GM12878 (cell line): ENCODE results near the gene MARF1. TPM values are rescaled to one million over a fixed set of nuclear protein-coding genes. Genes with fewer than 3 reads are reported as not detected.

Experiments
- ATAC-seq: fragments of 200-7000 bp; cut with Tn5 transposase; 3 replicates; pipeline ENCODE4 v1.9.1; 2020; ENCODE audit warnings: mild to moderate bottlenecking, moderate library complexity
- BruUV-seq: library from RNA; stranded (reverse); fragments of 400-500 nt; replicated peaks from 2 replicates; lab custom pipeline; 2021; lab: Mats Ljungman, UMichigan
- CTCF ChIA-PET: fragments of 300-600 bp; sonication (Branson Sonifier 250); formaldehyde crosslinking; extraction: SDS; loops from one replicate; lab custom pipeline; 2021; ENCODE audit warnings: inconsistent platforms; lab: Yijun Ruan, JAX
- POLR2A ChIA-PET: fragments of 350-600 bp; formaldehyde crosslinking; extraction: SDS; loops from one replicate; lab custom pipeline; 2021; ENCODE audit warnings: inconsistent platforms; lab: Charles Lee
- RAD21 ChIA-PET: fragments of 300-600 bp; sonication (Branson Sonifier 250); formaldehyde crosslinking; loops from one replicate; lab custom pipeline; 2023; ENCODE audit warnings: antibody characterized with exemption; ENCODE audit not compliant: unreplicated experiment; lab: Charles Lee
- SMC1A ChIA-PET: fragments of 300-600 bp; sonication (Branson Sonifier 250); formaldehyde crosslinking; loops from one replicate; lab custom pipeline; 2023; ENCODE audit not compliant: unreplicated experiment, uncharacterized antibody; lab: Charles Lee
- DNase-seq: peaks from one replicate; pipeline ENCODE4 v3.0.0-alpha.2; 2011; ENCODE audit warnings: low read depth, low spot score
- FAIRE-seq: peaks from 3 replicates; lab custom pipeline; 2011; peaks lifted over from hg19 to GRCh38; lab: Jason Lieb, UNC
- H2AFZ ChIP-seq: 2 replicates; pipeline ENCODE4 v1.6.0; 2011; ENCODE audit warnings: low read depth, low read length, control low read depth; ENCODE audit not compliant: control insufficient read depth
- H3K27ac ChIP-seq: 2 replicates; pipeline ENCODE4 v1.5.1; 2011; ENCODE audit warnings: control low read depth; ENCODE audit not compliant: control insufficient read depth, insufficient read depth
- H3K27me3 ChIP-seq, 2 experiments: replicated peaks in 1 of 2; 2 replicates each; pipeline versions ENCODE4 v1.6.0 to v1.6.1; 2011; ENCODE audit warnings: low read length in 1 of 2; ENCODE audit not compliant: control insufficient read depth in 2 of 2, insufficient read depth in 2 of 2
- H3K36me3 ChIP-seq, 2 experiments: 2 replicates each; pipeline ENCODE4 v1.5.1; 2011; ENCODE audit warnings: low read length in 1 of 2; ENCODE audit not compliant: control insufficient read depth in 2 of 2, insufficient read depth in 2 of 2
- H3K4me1 ChIP-seq: 2 replicates; pipeline ENCODE4 v1.6.1; 2011; ENCODE audit warnings: mild to moderate bottlenecking, low read length, moderate library complexity, mixed read lengths; ENCODE audit not compliant: control insufficient read depth, insufficient read depth
- H3K4me2 ChIP-seq: 2 replicates; pipeline ENCODE4 v1.6.0; 2011; ENCODE audit warnings: control low read depth; ENCODE audit not compliant: control insufficient read depth, insufficient read depth
- H3K4me3 ChIP-seq: fragments of 200-600 bp; sonication (generic); 2 replicates; pipeline ENCODE4 v1.5.1; 2016
- H3K79me2 ChIP-seq: 2 replicates; pipeline ENCODE4 v1.6.0; 2011; ENCODE audit warnings: low read length; ENCODE audit not compliant: control insufficient read depth, insufficient read depth
- H3K9ac ChIP-seq: 2 replicates; pipeline ENCODE4 v1.8.0; 2011; ENCODE audit warnings: low read length, control low read depth, mixed read lengths; ENCODE audit not compliant: control insufficient read depth, insufficient read depth
- H3K9me3 ChIP-seq: replicated peaks from 3 replicates; pipeline ENCODE4 v1.5.1; 2011; ENCODE audit warnings: mild to moderate bottlenecking, low read length; ENCODE audit not compliant: control insufficient read depth, insufficient read depth
- H4K20me1 ChIP-seq: 2 replicates; pipeline ENCODE4 v1.6.0; 2011; ENCODE audit not compliant: control insufficient read depth, insufficient read depth
- CHD4 ChIP-seq: fragments of 200-600 bp; sonication (generic); IDR thresholded peaks from 2 replicates; pipeline ENCODE4 v1.6.1; 2016; ENCODE audit warnings: mild to moderate bottlenecking
- HDGF ChIP-seq: fragments of 450-650 bp; IDR thresholded peaks from 2 replicates; pipeline ENCODE4 v1.6.1; 2016; ENCODE audit warnings: antibody characterized with exemption
- KDM1A ChIP-seq: fragments of 200-600 bp; sonication (generic); IDR thresholded peaks from 2 replicates; pipeline ENCODE4 v1.6.1; 2016; ENCODE audit warnings: borderline replicate concordance
- NFYB ChIP-seq: IDR thresholded peaks from 2 replicates; pipeline ENCODE4 v1.6.1; 2011; ENCODE audit warnings: low read depth, mild to moderate bottlenecking, low read length, improper control_type of control experiment, moderate library complexity; ENCODE audit not compliant: insufficient read depth
- NR2C1 ChIP-seq: fragments of 450-650 bp; IDR thresholded peaks from 2 replicates; pipeline ENCODE4 v1.6.1; 2017; ENCODE audit warnings: antibody characterized with exemption, mild to moderate bottlenecking, moderate library complexity
- NR2C2 ChIP-seq: IDR thresholded peaks from 2 replicates; pipeline ENCODE4 v1.6.1; 2011; ENCODE audit warnings: borderline replicate concordance, low read depth; ENCODE audit not compliant: control insufficient read depth, insufficient read length
- NRF1 ChIP-seq: conservative IDR thresholded peaks from 2 replicates; pipeline ENCODE4 v1.6.1; 2011; ENCODE audit warnings: mild to moderate bottlenecking, low read depth, low read length, improper control_type of control experiment
- PAX5 ChIP-seq: IDR thresholded peaks from 2 replicates; pipeline ENCODE4 v1.6.1; 2011; ENCODE audit warnings: low read depth, low read length, borderline replicate concordance
- POLR2A ChIP-seq: IDR thresholded peaks from 2 replicates; pipeline ENCODE4 v1.6.1; 2011; ENCODE audit warnings: low read depth, mild to moderate bottlenecking, low read length
- RELA ChIP-seq: fragments of 450-650 bp; IDR thresholded peaks from 2 replicates; pipeline ENCODE4 v1.8.0; 2014; ENCODE audit warnings: borderline replicate concordance; ENCODE audit not compliant: partially characterized antibody
- SREBF1 ChIP-seq: IDR thresholded peaks from 2 replicates; pipeline ENCODE4 v1.6.1; 2012; ENCODE audit warnings: mild to moderate bottlenecking, low read length
- SUZ12 ChIP-seq: fragments of 200-600 bp; sonication (generic); IDR thresholded peaks from one replicate; pipeline ENCODE4 v1.6.1; 2018; ENCODE audit warnings: antibody characterized with exemption, mild to moderate bottlenecking; ENCODE audit not compliant: unreplicated experiment
- TARDBP ChIP-seq: IDR thresholded peaks from 2 replicates; pipeline ENCODE4 v1.6.1; 2016; ENCODE audit warnings: borderline replicate concordance
- TCF3 ChIP-seq: IDR thresholded peaks from 2 replicates; pipeline ENCODE4 v1.6.1; 2012; ENCODE audit warnings: low read depth, mild to moderate bottlenecking, low read length, borderline replicate concordance; ENCODE audit not compliant: insufficient read depth
- ZSCAN29 ChIP-seq: fragments of 450-650 bp; IDR thresholded peaks from 2 replicates; pipeline ENCODE4 v1.6.1; 2017; ENCODE audit warnings: mild to moderate bottlenecking, moderate library complexity
- WGBS: methylation state at CpG from one replicate; pipeline ENCODE4 v1.1.6; 2016; ENCODE audit warnings: low lambda C conversion rate; ENCODE audit not compliant: insufficient replicate concordance, insufficient coverage; ENCODE audit errors: missing lambda C conversion rate; 5-methylcytosine and 5-hydroxymethylcytosine counted together
- in situ Hi-C: fragments of 300-500 bp; cut with MboI; formaldehyde crosslinking; loops from 9 replicates; pipeline ENCODE4 v1.14.3; 2018; ENCODE audit warnings: mixed read lengths
- intact Hi-C: fragments of 100-400 bp; cut with micrococcal nuclease; formaldehyde crosslinking; loops from one replicate; pipeline ENCODE4 v1.14.2; 2022; ENCODE audit not compliant: unreplicated experiment
- polyA plus RNA-seq, 11 experiments: library from polyadenylated mRNA; depleted of rRNA in 4 of 11; unstranded in 6 of 11; stranded (reverse) in 5 of 11; fragments of >200 nt; fragmentation: Nextera tagmentation in 4 of 11; fragmentation: Illumina TruSeq in 1 of 11; extraction: Ambion mirVana in 4 of 11; extraction: Trizol in 1 of 11; gene quantifications; 1 replicate in 1 of 11; 2 replicates in 10 of 11; pipeline versions ENCODE4 v1.2.1 to v1.2.3, GENCODE V29; 2011 to 2016; ENCODE audit warnings: inconsistent platforms in 2 of 11, missing spikeins in 2 of 11, low read depth in 1 of 11
- total RNA-seq, 4 experiments: library from RNA; depleted of rRNA in 3 of 4; stranded (reverse); fragments of >200 nt in 3 of 4; fragmentation: Illumina TruSeq in 1 of 4; extraction: Trizol in 1 of 4; gene quantifications; 2 replicates each; pipeline versions ENCODE4 v1.2.1 to v1.2.3, GENCODE V29; 2013 to 2021
- TF ChIP-seq, protein P1 (sequence below): fragments of 450-650 bp; IDR thresholded peaks from 2 replicates; pipeline ENCODE4 v1.6.1; 2016; ENCODE audit warnings: mild to moderate bottlenecking
- TF ChIP-seq, protein P2 (sequence below): fragments of 450-650 bp; IDR thresholded peaks from 2 replicates; pipeline ENCODE4 v1.6.1; 2014; ENCODE audit warnings: mild to moderate bottlenecking
- TF ChIP-seq, protein P3 (sequence below): IDR thresholded peaks from 2 replicates; pipeline ENCODE4 v1.6.1; 2011; ENCODE audit warnings: low read depth, mild to moderate bottlenecking, low read length, moderate library complexity, borderline replicate concordance; ENCODE audit errors: extremely low read depth
- TF ChIP-seq, protein P4 (sequence below), 3 experiments: IDR thresholded peaks in 2 of 3; conservative IDR thresholded peaks in 1 of 3; 2 replicates each; pipeline ENCODE4 v1.5.1; 2011; ENCODE audit warnings: low read depth in 3 of 3, low read length in 3 of 3, mild to moderate bottlenecking in 3 of 3, control low read depth in 2 of 3, moderate library complexity in 2 of 3, inconsistent platforms in 1 of 3, mixed read lengths in 1 of 3; ENCODE audit not compliant: control insufficient read depth in 2 of 3, insufficient read depth in 1 of 3; ENCODE audit errors: extremely low read depth in 1 of 3

MARF1 gene
- total and polyA plus RNA-seq, 10 of the 15 experiments (the other 5 are each of a cell fraction or from before 2014, with no cell fraction given), result 4.5 to 40.1 (median 14.0) TPM

GRCh38 chr16:15642557-15643047, 352 bp downstream of the MARF1 start:
- FAIRE-seq (no peak), DNase-seq (peak; percentile 78), ATAC-seq (peak; percentile 74)
- BruUV-seq, result no TSS peak
- in situ Hi-C loops (loop anchor here (25.0 kb wide), 1 partner anchor 1005 kb away; the partner anchor contains the start of genes BFAR and PARN), intact Hi-C loops (loop anchor here (1.0 to 2.0 kb wide), 2 partner anchors 9 to 52 kb away; no protein-coding TSS in a partner anchor)
- ChIA-PET RAD21 (interaction anchor here (0.6 to 2.3 kb wide), 11 partner anchors 9 to 366 kb away, joined by 3 to 20 read pairs (median 3); no protein-coding TSS in a partner anchor), SMC1A (interaction anchor here (0.6 to 5.5 kb wide), 12 partner anchors 8 to 215 kb away, joined by 3 to 43 read pairs (median 4); no protein-coding TSS in a partner anchor), CTCF (interaction anchor here (0.6 to 3.5 kb wide), 10 partner anchors 9 to 1398 kb away, joined by 3 to 17 read pairs (median 6); no protein-coding TSS in a partner anchor), POLR2A (interaction anchor here (0.6 to 3.7 kb wide), 7 partner anchors 9 to 1818 kb away, joined by 3 to 29 read pairs (median 8); partner anchors contain the start of gene NDE1)
- Histone ChIP-seq H3K9me3 (no peaks in the 10 kb centered on the region), H3K36me3 (no peaks in the 10 kb centered on the region), H4K20me1 (no peaks in the 10 kb centered on the region), H3K79me2 (peaks cover 36% of the 10 kb centered on the region), H3K27ac (peak overlapping the region; percentile 75), H3K4me3 (peak overlapping the region; percentile 87), H2AFZ (peak overlapping the region; percentile 81), H3K27me3 (no peaks in the 10 kb centered on the region), H3K9ac (peak overlapping the region; percentile 67), H3K4me2 (peak overlapping the region; percentile 77), H3K4me1 (peaks cover 42% of the 10 kb centered on the region)
- under 1% methylated on average over 20 of the region's 23 CpGs for WGBS
- TF ChIP-seq TARDBP, result peak; percentile 54; the same call in 1 of the 2 replicates
- no peak for TF ChIP-seq RELA
- no peak for TF ChIP-seq HDGF
- TF ChIP-seq, protein P1, sequence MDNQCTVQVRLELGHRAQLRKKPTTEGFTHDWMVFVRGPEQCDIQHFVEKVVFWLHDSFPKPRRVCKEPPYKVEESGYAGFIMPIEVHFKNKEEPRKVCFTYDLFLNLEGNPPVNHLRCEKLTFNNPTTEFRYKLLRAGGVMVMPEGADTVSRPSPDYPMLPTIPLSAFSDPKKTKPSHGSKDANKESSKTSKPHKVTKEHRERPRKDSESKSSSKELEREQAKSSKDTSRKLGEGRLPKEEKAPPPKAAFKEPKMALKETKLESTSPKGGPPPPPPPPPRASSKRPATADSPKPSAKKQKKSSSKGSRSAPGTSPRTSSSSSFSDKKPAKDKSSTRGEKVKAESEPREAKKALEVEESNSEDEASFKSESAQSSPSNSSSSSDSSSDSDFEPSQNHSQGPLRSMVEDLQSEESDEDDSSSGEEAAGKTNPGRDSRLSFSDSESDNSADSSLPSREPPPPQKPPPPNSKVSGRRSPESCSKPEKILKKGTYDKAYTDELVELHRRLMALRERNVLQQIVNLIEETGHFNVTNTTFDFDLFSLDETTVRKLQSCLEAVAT, result no peak
- TF ChIP-seq, protein P2, sequence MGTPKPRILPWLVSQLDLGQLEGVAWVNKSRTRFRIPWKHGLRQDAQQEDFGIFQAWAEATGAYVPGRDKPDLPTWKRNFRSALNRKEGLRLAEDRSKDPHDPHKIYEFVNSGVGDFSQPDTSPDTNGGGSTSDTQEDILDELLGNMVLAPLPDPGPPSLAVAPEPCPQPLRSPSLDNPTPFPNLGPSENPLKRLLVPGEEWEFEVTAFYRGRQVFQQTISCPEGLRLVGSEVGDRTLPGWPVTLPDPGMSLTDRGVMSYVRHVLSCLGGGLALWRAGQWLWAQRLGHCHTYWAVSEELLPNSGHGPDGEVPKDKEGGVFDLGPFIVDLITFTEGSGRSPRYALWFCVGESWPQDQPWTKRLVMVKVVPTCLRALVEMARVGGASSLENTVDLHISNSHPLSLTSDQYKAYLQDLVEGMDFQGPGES, result no peak
- TF ChIP-seq NRF1, result no peak
- TF ChIP-seq TCF3, result no peak
- no peak for TF ChIP-seq SUZ12
- peak; percentile 49; the same call in 1 of the 2 replicates for TF ChIP-seq NR2C1
- no peak for TF ChIP-seq ZSCAN29
- no peak for TF ChIP-seq NR2C2
- TF ChIP-seq CHD4, result no peak
- no peak for TF ChIP-seq NFYB
- TF ChIP-seq POLR2A, result peak; percentile 71
- no peak for TF ChIP-seq KDM1A
- TF ChIP-seq PAX5, result 0 out of 2 replicates have a peak, but pooled peaks have one; percentile 7
- TF ChIP-seq, protein P3, sequence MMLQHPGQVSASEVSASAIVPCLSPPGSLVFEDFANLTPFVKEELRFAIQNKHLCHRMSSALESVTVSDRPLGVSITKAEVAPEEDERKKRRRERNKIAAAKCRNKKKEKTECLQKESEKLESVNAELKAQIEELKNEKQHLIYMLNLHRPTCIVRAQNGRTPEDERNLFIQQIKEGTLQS, result no peak
- TF ChIP-seq, protein P4, sequence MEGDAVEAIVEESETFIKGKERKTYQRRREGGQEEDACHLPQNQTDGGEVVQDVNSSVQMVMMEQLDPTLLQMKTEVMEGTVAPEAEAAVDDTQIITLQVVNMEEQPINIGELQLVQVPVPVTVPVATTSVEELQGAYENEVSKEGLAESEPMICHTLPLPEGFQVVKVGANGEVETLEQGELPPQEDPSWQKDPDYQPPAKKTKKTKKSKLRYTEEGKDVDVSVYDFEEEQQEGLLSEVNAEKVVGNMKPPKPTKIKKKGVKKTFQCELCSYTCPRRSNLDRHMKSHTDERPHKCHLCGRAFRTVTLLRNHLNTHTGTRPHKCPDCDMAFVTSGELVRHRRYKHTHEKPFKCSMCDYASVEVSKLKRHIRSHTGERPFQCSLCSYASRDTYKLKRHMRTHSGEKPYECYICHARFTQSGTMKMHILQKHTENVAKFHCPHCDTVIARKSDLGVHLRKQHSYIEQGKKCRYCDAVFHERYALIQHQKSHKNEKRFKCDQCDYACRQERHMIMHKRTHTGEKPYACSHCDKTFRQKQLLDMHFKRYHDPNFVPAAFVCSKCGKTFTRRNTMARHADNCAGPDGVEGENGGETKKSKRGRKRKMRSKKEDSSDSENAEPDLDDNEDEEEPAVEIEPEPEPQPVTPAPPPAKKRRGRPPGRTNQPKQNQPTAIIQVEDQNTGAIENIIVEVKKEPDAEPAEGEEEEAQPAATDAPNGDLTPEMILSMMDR (IDR thresholded peaks at IDR 0.05 in 2 of 3, conservative IDR thresholded peaks at IDR 0.05 in 1 of 3; ENCODE audit: control insufficient read depth in 2 of 3, extremely low read depth in 1 of 3, insufficient read depth in 1 of 3, low read depth in 3 of 3, low read length in 3 of 3), result peak; percentile 54 to 62 (median 56)
- TF ChIP-seq SREBF1, result peak; percentile 13; the same call in 1 of the 2 replicates
